Pulmonary artery endothelial cell (primary cell): ENCODE measurements around the gene GIPC3. TPM values are rescaled to one million over a fixed set of nuclear protein-coding genes. Genes with fewer than 3 reads are reported as not detected.
A peak's percentile ranks its signal among the peaks of the same experiment; 100 is the strongest.
"Not testable (repeated sequence)": the region's sequence is repeated elsewhere in the genome, so short reads cannot be mapped to it uniquely, and the experiment has no call there.

Experiments
- DNase-seq: peaks from one replicate; pipeline ENCODE4 v3.0.0-alpha.2; 2011; ENCODE audit warnings: low read depth, low spot score
- total RNA-seq: library from RNA; depleted of rRNA; stranded (reverse); fragments of >200 nt; gene quantifications from 2 replicates; pipeline ENCODE4 v1.2.3, GENCODE V29; 2014

The GIPC3 gene
- total RNA-seq, 1 donor from 2014 or later = 0.53 TPM

DNA sequence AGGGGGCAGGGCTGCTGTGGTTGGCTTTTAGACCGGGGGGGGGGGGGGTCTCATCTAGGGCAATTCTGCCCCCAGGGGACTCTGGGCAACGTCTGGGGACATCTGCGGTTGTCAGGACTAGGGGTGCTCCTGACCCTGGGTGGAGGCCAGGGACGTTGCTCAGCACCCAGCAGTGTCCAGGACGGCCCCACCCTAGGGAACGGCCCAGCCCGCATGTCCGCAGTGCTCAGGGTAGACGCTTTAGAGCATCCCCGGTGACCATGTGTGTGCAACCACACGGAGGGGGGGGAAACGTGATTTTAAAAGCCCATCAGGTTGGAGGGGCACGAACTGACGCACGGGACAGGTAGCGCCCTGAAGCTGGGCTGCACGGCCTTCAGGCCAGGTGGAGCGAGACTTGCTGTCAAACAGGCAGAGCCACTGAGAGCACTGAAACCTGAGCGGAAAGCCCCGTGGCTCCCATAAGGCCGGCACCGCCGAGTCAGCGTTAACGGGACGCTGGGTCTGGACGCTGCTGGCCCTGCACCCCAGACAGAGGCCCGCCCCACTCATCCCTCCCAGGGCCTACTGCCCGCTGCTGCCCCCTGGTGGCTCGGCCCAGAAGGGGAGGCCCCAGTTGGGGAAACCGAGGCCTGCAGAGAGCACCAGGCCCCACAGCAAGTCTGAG is 33.0 kb downstream of the GIPC3 start:
- DNase-seq = no peak

DNA sequence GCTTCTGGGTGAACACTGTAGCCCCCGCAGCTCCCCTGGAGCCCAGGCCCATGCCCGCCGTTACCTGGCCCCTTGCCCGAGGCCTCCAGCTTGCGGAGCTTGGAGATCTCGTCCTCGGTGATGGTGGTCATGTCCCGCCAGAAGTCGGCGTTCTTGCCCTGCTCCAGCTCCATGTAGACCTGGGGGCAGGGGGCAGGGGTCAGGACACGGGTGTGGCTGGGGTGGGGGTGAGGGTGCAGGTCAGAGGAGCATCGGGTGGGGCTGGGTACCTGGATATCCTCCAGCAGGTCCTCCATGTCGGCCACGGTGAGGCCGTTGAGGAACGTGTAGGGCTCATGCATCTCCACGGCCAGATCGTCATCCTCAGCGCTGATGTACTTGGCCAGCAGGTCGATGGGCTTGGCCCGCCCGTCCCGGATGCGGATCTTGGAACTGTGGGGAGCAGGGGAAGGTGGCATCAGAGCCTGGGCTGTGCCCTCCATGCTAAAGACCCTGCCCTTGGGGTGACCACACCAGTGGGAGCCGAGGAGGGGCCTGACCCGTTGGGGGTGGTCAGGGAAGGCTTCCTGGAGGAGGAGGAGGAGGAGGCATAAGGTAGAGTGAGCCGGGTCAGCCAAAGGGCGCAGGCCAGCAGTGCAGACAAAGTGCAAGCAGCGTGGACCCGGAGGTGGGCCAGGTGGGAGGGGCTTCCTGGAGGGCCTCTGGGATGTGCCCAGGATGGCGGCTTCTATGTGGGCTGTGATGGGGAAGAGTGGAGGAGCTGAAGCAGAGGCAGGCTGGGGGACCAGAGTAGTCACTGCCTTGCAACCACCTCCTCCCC is 33.7 kb downstream of the GIPC3 start:
- no peak for DNase-seq

DNA sequence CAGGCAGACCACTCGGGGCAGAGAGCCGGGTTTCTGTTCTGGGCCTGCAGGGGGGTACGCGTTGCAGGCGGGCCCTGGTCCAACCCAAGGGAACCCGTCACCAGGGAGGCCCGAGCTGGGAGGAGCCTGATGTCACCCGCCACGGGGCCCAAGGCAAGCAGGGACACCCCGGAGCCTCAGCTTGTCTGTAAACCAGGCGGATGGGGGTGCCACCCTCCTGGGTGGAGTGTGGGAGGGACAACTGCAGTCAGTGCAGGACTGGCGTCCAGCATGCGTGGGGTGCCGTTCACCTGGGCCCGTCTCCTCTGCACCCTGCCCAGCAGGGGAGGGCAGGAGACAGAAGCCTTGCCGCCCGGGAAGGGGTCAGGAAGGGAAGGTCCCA is 34.3 kb downstream of the GIPC3 start:
- no peak for DNase-seq

DNA sequence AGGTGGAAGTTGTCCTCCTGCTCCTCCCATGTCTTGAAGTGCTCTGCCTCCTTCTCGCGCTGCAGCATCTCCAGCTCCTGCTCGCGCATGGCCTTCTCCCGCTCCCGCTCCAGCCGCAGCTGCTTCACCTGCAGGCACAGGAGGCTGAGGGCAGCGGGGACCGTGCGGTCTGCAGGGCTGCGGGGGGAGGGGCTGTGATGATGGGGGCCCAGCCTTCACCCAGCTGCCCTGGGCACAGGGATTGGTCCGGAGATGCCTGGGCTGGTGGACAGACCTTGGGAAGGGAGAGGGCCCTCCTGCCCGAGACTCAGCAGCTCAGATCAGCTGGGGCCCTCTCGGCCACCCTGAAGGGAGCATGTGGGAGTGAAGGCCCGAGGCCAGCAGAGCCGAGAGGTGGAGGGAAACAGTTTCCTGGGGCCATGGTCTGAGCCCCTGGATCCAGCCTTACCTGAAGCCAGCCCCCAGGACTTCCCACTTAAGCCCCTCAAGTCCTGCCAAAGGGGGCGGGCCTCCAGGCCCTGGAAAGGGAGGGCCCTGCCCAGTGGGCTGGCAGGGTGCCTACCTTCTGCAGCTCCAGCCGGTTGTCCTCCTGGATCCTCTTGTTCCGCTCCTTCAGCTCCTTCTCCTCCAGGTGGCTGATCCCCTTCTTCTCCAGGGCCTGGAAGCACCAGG is 35.0 kb downstream of the GIPC3 start:
- DNase-seq = no peak

DNA sequence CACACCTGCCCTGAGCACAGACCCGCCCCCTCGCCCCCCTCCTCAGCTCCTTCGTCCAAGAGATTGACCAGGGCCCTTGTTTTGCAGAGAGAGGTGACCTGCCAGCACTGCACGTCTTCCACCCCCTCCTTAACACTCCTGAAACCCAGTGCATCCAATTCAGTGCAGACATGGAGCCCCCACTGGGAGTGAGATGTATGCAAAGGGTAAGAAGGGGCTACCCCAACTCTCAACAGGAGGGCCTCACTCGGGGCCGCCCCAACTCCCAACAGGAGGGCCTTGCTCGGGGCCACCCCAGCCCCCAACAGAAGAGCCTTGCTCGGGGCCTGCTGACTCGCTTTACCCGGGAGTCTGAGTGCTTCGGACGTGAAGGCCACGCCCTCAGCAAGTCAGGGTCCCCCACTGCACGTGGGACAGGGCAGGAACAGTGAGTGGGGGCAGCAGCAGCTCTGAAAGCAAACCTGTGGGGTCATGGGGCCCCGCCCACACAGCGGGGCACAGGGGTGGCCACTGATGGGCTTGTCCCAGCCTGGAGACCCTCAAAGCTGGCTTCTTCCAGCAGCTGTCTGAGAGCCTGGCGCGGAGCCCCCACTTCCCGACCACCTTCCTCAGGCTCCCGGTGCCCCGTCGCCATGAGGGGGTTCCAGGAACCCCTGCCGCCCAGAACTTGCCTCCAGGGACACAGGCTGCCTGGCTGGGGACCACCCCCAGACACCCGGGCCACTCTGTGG is 35.7 kb downstream of the GIPC3 start:
- DNase-seq = no peak

DNA sequence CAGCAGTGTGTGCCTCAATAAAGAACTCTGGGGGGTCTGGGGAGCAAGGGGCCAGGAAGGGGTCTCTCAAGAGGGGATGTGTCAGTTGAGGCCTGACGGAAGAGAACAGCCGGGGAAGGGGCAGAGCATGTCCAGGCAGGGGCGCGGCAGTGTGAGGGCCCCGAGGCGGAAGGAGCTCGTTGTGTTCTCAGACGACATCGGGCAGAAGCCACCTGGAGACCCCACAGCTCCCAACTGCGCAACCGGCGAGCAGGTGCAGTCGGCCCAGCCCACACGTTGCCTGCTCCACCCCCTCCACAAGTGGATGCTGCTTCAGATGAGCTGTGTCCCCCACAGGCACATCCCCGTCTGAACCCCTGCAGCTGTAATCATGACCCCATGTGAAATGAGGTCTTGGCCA is 36.4 kb downstream of the GIPC3 start:
- DNase-seq = no peak

DNA sequence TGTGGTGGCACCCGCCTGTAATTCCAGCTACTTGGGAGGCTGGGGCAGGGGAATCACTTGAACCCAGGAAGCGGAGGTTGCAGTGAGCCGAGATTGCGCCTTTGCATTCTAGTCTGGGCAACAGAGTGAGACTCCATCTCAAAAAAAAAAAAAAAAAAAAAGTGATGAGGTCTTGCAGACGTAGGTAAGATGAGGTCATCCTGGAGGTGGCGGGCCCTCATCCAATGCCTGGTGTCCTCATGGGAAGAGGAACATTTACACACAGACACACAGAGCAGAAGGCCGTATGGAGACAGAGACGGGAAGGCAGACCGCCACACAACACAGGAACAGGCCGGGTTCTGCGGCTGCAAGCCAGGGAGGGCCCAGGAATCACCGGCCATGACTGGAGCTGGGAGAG is 36.9 kb downstream of the GIPC3 start:
- DNase-seq = no peak

DNA sequence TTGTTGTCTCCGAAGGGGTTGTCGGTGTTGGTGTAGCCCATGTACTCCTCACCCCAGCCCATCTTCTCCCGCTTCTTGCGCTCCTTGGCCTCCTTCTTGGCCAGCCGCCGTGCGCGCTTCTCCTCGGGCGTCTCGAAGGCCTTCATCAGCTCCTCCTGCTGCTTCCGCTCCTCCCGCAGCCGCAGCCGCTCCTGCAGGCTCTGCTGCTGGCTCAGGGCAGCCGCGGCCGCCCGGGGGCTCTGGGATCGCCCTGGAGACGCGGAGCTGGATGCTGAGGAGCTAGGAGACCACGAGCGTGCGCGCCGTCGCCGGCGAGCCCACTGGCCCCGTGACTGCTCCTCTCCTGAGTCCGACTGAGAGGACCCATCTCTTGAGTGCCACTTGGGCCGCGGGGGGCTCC is 38.4 kb downstream of the GIPC3 start:
- no peak for DNase-seq

DNA sequence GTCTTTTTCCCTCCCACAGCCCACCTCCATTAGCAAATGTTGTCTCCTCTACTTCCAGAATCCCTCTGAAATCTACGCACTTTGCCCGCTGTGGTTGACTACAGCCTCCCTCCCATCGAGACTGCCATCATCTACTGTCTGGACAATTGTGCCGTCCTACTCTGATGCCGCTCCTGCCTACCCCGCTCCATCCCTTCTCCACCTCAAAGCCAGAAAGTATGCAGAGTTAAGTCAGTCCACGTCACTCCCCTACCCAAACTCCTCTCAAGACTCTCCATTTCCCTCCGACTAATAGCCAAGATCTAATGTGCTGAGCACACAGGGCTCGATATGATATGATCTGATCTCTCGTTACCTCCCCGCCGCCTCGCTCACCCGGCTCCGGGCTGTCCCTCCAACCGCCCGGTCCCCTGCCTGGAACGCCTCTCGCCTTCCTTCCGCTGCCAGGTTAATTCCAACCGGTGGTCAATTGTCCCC is 40.8 kb downstream of the GIPC3 start:
- no peak for DNase-seq

DNA sequence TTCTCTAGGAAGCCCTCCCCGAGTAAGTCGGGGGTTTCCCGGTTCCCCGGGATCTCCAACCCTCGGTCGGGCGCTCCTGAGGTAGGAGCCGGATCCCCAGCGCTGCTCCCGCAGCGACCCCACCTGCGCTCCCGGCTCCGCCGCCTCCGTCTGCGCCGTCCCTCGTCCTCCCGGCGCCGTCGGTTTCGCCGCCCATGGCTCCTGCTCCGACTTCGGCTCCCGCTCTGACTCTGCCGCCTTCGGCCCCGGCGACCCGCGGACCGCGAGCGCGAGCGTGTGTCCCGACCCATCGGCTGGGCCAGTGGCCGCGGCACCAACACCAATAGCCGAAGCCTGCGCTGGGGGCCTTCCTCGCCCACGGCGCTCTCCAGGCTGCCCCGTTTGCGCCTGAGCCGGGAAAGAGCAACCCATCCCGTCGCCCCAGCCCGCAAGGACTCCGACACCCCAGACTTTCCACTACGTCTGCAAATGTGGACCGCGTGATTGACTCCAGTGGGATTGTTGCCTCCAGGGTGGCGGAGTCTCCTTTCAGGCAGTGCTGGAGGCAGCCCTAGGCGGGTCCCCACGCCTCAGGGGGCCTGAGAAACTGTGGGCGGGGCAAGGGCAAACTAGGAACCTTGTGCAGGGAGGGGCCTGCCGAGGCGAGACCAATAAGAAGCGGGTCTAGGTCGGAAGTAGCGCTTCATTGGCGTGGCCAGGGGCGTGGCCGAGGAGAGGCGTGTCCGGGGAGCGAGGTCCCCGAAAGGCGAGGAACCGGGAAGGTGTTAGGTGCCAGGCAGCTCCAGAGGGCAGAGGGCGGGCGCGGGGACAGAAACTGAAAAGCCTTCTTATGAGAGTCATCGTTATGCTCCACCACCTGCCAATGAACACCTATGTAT is 41.4 kb downstream of the GIPC3 start, which contains the start of gene CACTIN:
Gene CACTIN (minus strand): TSS at position 318 of the 878 bp plus-strand sequence. CDS start 28 bp downstream, at position 290.
- peak; percentile 88 for DNase-seq

DNA sequence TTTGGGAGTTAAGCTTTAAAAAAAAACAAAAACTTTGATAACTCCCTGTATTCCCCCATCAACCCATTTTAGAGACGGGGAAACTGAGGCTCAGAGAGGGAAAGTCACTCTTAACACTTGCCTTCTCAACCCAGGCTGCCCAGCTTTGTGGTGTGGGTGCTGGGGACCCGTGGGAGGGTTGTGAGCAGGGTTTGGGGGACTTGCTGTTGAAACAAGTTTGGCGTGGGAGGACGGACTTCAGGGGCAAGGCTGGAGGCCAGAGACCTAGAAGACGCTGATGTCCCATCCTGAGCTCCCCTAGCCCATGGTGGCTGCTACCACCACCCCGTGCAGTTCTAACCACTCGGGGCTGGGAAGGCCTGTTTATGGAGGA is 42.1 kb downstream of the GIPC3 start:
- DNase-seq = no peak

DNA sequence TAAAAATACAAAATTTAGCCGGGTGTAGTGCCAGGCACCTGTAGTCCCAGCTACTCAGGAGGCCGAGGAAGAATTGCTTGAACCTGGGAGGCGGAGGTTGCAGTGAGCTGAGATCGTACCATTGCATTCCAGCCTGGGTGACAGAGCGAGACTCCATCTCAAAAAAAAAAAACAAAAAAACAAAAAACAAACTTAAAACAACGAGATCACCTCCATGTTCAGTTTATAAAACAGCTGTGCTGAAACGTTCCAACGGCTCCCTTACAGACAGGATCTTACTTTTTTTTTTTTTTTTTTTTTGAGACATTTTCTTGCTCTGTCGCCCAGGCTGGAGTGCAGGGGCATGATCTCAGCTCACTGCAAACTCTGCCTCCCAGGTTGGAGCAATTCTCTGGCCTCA is 43.5 kb downstream of the GIPC3 start:
- DNase-seq = not testable (repeated sequence)

DNA sequence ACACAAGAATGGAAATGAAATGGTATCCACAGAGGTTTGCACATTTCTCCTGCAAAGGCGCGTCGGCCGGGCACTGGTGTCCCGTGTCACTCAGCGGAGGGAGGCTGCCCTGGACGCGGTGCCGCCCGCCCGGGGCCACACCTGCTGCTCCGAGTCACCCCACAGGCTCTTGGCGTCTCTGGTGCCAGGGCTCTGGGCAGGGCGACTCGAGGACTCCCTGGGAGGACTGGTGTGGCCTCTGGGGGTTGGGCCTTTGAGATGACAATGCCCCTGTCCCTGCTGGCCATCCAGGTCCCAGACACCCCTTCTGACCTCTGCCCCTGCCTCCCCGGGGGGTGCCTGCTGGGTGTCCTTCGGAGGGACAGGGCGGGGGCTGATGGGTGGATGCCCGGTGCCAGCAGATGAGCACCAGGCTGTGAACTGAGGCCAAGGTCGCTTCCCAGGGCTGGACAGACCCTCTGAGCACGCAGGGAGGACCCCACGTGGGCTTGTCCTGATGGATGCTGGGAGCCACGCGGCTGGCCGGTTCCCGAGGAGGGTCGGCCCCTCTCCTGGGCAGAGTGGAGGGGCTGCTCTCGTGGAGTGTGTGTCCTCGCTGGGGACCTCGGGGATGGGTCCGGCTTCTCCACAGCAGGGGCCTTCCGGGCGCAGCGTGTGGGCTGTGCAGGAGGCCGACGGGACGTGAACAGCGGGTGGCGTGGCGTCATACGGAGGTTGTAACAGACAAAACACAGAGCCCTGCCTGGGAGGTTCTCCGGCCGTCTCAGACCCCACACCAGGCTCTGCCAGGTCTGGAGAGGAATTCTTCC is 46.0 kb downstream of the GIPC3 start:
- no peak for DNase-seq

DNA sequence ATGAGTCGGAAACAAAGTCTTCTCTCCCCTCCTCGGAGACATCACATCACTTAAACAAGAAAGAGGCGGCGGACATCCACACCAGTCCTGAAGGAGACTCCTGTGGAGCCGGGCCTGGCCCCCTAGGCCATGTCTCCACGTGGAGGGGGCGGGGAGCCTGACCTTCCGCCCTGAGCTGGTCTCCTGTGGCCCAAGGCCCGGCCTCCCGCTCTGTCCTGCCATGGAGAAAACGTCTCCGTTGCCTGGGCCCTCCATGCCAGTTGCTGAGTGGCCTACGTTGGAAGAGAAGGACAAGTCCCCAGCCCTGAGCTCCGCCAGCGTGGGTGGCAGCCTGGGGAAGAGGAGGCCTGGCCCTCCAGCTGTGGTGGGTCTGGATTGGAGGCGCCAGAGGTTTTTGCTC is 46.8 kb downstream of the GIPC3 start:
- DNase-seq = no peak

DNA sequence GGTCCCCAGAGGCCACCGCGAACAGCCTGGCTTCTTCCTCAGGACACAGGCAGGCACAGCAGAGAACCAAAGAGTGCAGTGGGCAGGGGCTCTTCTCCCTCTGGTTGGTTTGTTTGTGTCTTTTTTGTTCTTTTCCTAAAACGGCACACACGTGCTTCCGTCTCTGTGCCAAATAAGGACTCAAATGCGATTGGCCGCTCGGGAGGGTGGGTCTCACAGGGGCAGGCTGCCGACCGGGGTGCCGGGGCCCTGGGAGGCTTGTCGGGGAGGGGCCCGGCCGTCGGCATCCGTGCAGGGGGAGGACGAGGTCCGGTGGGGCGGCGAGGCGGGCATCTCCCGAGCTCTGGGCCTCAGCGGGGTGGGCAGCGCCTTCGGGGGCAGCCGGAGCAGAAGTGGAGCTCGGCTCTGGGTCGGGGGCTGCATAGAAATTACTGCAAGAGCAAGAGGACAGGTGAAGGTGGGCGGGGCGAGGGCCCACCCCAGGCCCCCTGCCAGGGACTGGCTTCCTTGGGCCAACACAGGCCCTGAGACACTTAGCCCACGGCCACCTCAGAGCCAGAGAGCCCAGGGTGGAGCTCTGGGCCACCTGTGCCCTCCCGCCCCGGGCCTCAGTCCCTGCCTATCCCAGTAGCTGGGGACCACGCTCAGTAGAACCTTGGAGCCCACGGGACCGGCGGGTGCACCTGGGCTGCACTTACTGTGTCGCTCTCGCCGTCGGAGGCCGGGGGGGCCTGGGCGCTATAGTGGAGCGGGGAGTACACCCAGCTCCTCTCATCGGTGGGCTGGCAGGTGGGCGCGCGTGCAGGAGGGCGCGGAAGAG is 47.7 kb downstream of the GIPC3 start:
- DNase-seq = no peak

DNA sequence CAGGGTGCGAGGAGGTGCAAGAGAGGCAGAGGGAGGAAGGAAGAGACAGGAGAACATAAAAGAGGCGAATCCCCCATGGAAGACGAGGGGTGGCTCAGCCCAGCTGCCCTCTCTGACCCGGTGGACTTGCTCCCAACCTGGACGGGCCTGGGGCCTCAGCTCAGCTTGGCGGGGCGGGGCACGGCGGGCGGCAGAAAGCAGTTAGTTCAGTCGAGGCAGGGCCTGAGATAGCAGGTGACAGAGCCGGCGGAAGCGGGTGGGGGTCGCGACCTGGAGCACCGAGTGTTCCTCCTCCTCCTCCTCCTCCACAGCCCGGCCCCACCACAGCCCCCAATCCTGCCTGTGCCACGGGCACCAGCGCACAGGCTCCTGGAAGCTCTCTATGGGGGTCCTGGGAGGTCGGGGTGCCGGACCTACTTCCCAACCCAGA is 48.3 kb downstream of the GIPC3 start:
- DNase-seq = no peak

DNA sequence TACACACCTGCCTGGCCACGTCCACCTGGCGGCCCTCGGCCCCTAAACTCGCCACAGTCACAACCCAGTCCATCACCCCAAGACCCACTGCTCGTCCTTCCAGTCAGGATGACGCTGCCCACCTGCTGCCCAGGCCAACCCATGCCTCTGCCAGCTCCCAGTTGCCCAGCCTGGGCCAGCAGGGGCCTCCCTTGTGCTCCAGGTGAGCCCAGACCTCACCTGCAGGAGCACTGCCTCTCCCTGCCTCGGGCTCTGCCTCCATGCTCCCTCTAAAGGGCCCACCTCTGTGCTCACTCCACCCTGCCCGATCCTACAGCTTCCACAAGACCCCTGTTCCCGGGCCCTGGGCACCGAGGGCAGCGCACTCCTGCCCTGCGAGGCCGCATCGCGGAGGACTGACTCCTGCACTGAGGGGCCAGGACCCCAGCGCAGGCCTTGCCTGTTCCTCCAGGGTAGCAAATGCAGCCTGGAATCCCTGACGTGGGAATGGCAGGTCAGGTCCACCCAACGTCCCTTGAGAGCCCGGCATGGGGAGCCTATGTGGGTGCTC is 49.3 kb downstream of the GIPC3 start:
- no peak for DNase-seq

DNA sequence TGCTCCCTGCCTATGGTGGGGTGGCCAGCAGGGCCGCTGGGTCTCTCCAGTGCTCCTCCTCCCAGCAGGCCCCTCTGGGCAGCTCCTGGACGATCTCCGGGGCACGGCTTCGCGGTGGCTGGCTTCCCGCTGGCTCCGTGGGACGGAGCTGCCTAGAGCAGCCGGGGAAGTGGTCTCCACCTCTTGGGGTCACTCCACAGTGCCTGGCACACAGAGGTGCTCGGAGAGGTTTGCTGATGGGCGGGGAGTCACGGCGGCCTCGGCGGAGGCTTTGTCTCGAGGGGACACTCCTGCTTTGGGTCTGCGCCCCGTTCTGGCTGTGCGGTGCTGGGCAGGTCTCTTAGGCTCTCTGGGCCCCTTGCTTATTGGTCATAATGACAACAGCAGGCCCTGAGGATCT is 51.2 kb downstream of the GIPC3 start:
- DNase-seq = no peak

DNA sequence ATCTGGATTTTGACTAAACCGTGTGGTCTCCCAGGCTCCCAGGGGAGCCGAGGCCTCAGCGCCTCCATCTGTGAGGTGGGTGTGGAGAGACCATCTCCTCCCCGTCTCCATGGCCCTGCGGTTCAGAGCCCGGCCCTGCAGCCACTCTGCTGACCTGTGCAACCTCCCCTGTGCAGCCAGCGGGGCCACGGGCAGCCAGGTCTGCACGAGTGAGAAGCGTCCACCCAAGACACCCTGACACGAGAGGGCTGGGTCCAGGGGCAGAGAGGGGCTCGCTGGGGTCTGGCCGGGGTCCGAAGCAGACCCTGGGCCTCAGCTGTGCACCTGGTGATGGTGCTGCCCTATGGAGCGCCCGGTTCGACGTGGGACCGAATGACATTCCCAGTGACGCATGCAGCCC is 51.7 kb downstream of the GIPC3 start:
- DNase-seq = no peak
